Bronchial epithelial cell (primary cell): Measurements from ENCODE around the gene BMP4. TPM values are rescaled to one million over a fixed set of nuclear protein-coding genes. Genes with fewer than 3 reads are reported as not detected.

Source experiments
- DNase-seq: peaks from one replicate; pipeline ENCODE4 v3.0.0-alpha.2; 2010; ENCODE audit warnings: low read depth
- FAIRE-seq: peaks from 2 replicates; lab custom pipeline; 2011; peaks lifted over from hg19 to GRCh38; lab: Jason Lieb, UNC
- H3K27me3 ChIP-seq: 2 replicates; pipeline ENCODE4 v1.5.1; 2011; ENCODE audit warnings: low read length; ENCODE audit not compliant: control insufficient read depth, insufficient read depth
- H3K36me3 ChIP-seq: 2 replicates; pipeline ENCODE4 v1.5.1; 2011; ENCODE audit warnings: low read length; ENCODE audit not compliant: control insufficient read depth, insufficient read depth
- H3K4me3 ChIP-seq: 2 replicates; pipeline ENCODE4 v1.5.1; 2011; ENCODE audit warnings: mild to moderate bottlenecking, low read depth, low read length, control low read depth
- CTCF ChIP-seq: IDR thresholded peaks from 2 replicates; pipeline ENCODE4 v1.5.1; 2011; ENCODE audit warnings: mild to moderate bottlenecking, moderate library complexity, low read length, control low read depth, inconsistent platforms; ENCODE audit not compliant: insufficient read depth, severe bottlenecking
- total RNA-seq: library from RNA; depleted of rRNA; stranded (reverse); fragments of >200 nt; gene quantifications from 2 replicates; pipeline ENCODE4 v1.2.1, GENCODE V29; 2014

Gene BMP4
- total RNA-seq, 1 donor from 2014 or later: 0.53 TPM

- FAIRE-seq (no peak), DNase-seq (no peak)
- no peaks in the 10 kb centered on the region for H3K36me3 ChIP-seq
- H3K4me3 ChIP-seq: peak overlapping the region; percentile 12
- peaks cover 9% of the 10 kb centered on the region for H3K27me3 ChIP-seq
- no peak for TF ChIP-seq CTCF
Measured at GRCh38 chr14:53951627-53952303, 4.9 kb downstream of the BMP4 start.

GRCh38 chr14:53951243-53951626 lies 5.4 kb downstream of the BMP4 start:
- no peaks in the 10 kb centered on the region for H3K36me3 ChIP-seq
- peaks cover 9% of the 10 kb centered on the region for H3K27me3 ChIP-seq
- no peak for DNase-seq
- no peak for FAIRE-seq
- no peak for TF ChIP-seq CTCF
- no peak overlapping the region for H3K4me3 ChIP-seq

GRCh38 chr14:53950031-53950793 lies 6.4 kb downstream of the BMP4 start:
- FAIRE-seq (no peak), DNase-seq (no peak)
- Histone ChIP-seq H3K4me3 (no peak overlapping the region), H3K27me3 (peaks cover 2% of the 10 kb centered on the region), H3K36me3 (no peaks in the 10 kb centered on the region)
- TF ChIP-seq CTCF: no peak

GRCh38 chr14:53949201-53949600 lies 7.4 kb downstream of the BMP4 start:
- DNase-seq (no peak), FAIRE-seq (no peak)
- no peak overlapping the region for H3K4me3 ChIP-seq
- no peak for TF ChIP-seq CTCF
- no peaks in the 10 kb centered on the region for H3K27me3 ChIP-seq
- H3K36me3 ChIP-seq: no peaks in the 10 kb centered on the region

- H3K27me3 ChIP-seq: no peaks in the 10 kb centered on the region
- FAIRE-seq: no peak
Measured at GRCh38 chr14:53948205-53948884, 8.3 kb downstream of the BMP4 start.

More at GRCh38 chr14:53948205-53948884, 8.3 kb downstream of the BMP4 start:
- DNase-seq: no peak
- Histone ChIP-seq H3K36me3 (no peaks in the 10 kb centered on the region), H3K4me3 (no peak overlapping the region)
- TF ChIP-seq CTCF: no peak
